NCI-H748 treated with DMSO at 0.1 percent for 48 hours (cell line): ENCODE data around the gene MRTFA.

Experiments used
- DNase-seq: peaks from one replicate; lab custom pipeline; 2025; lab: John Stamatoyannopoulos, UW

Gene MRTFA

DNA sequence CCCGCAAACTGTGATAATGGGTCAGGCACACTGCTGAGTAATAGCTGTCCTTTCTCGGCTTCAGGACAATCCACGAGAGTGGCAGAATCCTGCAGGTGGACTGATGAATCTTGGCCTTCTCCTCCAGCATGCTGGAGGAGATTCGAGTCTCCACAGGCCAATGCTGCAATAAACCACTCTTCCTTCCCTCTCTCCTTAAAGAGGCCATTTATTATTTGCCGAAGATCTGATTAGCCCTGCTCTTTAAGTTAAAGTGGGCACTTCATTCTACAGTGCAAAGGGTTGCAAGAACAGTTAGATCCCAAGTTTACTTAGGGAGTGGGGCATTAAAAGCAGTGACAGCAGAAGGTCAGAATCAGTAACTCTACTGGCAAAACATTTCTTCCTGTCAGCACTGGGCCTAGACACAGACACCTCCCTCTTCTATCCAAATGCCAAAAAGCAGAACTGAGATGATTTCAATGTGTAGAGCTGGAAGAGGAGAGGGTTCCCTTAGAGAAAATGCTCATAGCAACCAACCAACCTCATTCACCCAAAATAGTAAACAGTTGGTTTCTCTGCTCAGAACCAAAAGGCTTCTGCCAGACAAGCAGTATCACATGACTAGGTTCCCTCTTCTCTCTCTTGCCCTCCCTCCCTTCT, 144.4 kb downstream of the MRTFA start:
- no peak for DNase-seq

- no peak for DNase-seq
Observed at GRCh38 chr22:40487663-40488249, 148.8 kb downstream of the MRTFA start.

DNA sequence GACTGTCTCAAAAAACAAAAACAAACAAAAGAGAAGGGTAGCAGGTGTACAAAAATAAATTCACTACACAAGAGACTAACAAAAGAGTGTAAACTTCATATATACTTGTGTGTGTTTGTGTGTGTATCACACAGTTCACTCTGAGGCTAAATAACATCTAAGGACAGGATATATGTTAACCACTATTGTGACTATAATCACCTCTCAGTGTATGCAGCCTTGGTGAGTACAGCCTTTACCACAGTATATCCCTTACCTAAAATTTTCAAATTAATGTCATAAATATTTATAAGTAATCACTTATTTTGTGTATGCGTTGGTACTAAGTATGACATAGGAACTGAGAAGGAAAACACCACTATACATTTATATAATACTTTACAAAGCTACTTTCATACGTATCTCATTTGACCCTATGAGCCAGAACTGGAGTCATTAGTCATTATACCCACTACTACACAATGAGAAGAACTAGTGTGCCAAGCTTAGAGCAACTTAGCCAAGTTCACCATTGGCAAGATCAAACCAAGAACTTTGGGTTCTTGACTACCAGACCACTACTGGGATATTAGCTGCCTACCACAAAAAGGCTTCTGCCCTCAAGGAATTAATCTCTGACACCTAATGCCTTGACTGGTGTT, 149.4 kb downstream of the MRTFA start:
- no peak for DNase-seq

GRCh38 chr22:40485813-40486667, 150.5 kb downstream of the MRTFA start:
- no peak for DNase-seq

GRCh38 chr22:40484906-40485669, 151.4 kb downstream of the MRTFA start:
- no peak for DNase-seq

DNA sequence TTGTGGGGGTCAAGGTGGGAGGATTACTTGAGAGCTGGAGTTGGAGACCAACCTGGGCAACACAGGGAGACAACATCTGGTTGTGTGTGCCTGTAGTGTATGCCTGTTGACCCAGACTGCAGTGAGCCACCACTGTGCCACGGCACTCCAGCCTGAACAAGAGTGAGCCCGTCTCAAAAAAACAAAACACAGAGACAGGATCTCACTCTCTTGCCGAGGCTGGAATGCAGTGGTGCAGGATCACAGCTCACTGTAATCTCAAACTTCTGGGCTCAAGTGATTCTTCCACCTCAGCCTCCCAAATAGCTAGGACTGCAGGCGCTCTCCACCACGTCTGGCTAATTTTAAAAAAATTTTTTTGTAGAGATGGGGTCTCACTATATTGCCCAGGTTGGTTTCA, 153.6 kb downstream of the MRTFA start:
- DNase-seq: no peak

- DNase-seq: no peak
Observed at GRCh38 chr22:40482391-40482790, 154.1 kb downstream of the MRTFA start.

GRCh38 chr22:40480996-40481395, 155.5 kb downstream of the MRTFA start:
- no peak for DNase-seq

DNA sequence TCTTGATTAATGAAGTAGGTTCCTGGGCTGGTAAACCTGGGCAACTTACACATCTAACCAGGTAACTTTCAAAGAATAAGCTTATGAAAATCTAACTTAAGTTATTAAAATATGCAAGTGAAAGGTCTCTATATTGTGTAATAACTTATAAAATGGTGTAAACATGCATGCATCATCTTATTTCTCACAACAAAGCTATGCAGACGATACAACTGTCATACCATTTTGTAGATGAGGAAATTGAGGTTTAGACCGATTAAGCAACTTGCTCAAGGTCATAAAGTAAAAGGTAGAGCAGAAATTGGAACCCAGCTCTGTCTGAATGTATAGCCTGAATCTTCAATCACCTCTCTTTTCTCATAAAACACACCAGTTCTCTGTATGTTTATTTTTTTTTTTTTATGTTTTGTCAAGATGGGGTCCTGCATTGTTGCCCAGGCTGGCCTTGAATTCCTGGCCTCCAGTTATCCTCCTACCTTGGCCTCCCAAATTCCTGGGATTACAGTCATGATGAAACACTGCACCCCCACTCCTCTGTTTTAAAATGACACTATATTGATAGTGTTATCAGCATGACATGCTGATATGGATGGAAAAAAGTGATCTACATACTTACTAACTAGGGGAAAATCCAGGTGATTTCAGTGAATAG, 156.5 kb downstream of the MRTFA start:
- DNase-seq: no peak

DNA sequence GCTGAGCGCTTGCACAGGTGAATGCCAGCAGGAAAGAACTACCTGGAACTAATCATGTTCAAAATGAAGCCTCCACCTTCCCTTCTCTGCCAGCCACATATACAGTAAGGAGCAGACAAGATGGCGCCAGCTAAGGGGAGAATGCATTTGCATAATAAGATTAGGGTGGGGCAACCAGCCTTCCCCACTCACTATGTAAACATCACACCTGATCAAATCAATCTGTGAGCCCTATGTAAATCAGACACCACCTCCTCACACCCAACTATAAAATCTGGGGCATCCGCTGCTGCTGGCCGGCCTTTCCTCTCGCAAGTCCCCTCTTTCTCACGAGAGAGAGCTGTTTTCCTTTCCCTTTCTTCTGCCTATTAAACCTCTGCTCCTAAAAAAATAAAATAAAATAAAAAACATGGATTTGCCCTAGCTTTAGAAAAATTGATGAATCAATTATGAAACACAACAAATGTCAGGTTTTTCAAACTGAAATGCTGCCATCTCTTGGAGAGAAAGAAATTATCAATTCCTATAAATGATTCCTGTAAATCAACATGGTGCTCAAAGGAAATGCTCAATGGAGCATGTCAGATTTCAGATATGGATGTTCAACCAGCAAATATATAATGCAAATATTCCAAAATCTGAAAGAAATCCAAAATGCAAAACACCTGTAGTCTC, 157.3 kb downstream of the MRTFA start:
- DNase-seq: peak; percentile 75

- no peak for DNase-seq
Observed at GRCh38 chr22:40478338-40479125, 158.0 kb downstream of the MRTFA start.

- no peak for DNase-seq
Observed at GRCh38 chr22:40477683-40478337, 158.7 kb downstream of the MRTFA start.

- no peak for DNase-seq
Observed at GRCh38 chr22:40476341-40476740, 160.2 kb downstream of the MRTFA start.

DNA sequence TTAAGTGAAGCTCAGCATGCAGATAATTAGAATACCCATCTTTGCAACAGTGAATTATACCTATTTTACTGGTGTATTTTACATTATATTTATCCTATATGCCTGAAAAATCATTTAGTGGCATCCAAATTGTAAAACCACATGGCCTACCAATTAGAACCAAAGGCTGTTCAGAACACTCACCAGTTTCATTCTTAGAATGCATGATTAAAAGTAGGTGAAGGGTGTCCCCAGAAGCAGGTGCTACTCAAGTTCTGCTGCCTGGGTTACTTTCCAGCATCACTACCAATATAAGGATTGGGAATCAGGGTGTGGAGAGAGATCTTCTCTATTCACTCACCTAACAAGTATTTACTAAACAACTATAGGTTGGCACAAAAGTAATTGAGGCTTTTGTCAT, 162.8 kb downstream of the MRTFA start:
- no peak for DNase-seq

GRCh38 chr22:40472579-40472978, 163.9 kb downstream of the MRTFA start:
- DNase-seq: no peak

GRCh38 chr22:40472051-40472450, 164.5 kb downstream of the MRTFA start:
- no peak for DNase-seq

DNA sequence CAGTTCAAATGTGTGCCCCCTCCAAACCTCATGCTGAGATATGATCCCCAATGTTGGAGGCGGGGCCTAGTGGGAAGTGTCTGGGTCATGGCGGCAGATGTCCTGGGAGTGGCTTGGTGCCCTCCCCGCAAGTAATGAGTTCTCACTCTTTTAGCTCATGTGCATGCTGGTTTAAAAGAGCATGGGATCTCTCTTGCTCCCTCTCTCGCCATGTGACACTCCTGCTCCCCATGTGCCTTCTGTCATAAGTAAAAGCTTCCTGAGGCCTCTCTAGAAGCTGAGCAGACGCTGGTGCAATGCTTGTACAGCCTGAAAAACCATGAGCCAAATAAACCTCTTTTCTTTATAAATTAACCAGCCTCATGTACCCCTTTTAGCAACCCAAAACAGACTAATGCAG, 167.3 kb downstream of the MRTFA start:
- no peak for DNase-seq

GRCh38 chr22:40468616-40469015, 167.9 kb downstream of the MRTFA start:
- no peak for DNase-seq

- DNase-seq: no peak
Observed at GRCh38 chr22:40466976-40467375, 169.5 kb downstream of the MRTFA start.
